Activated CD4-positive, CD25-positive, alpha-beta regulatory T cell treated with anti-CD3 and anti-CD28 coated beads, Interleukin-2, amount 50 U/mL, for 24 hours (primary cell): ENCODE measurements around the gene TCP11.

Experiments used
- ATAC-seq, 2 donors: fragments of 150-1000 bp; cut with Tn5 transposase; one replicate each; pipeline ENCODE4 v1.10.0; 2021; ENCODE audit warnings: mild to moderate bottlenecking in 1 of 2, moderate library complexity in 1 of 2

The TCP11 gene

GRCh38 chr6:35141007-35141655 lies at the start of gene TCP11:
TSS of gene TCP11 (minus strand) at chr6:35141339. CDS start at chr6:35140870, 469 bp downstream.
- ATAC-seq: peak; percentile 41 to 55

- no peak for ATAC-seq
Observed at GRCh38 chr6:35190306-35190705, 49.2 kb upstream of the TCP11 start.

GRCh38 chr6:35188886-35189285 lies 47.7 kb upstream of the TCP11 start:
- ATAC-seq: no peak

GRCh38 chr6:35186571-35186970 lies 45.4 kb upstream of the TCP11 start:
- no peak for ATAC-seq

- no peak for ATAC-seq
Observed at GRCh38 chr6:35185971-35186370, 44.8 kb upstream of the TCP11 start.

- ATAC-seq: no peak
Observed at GRCh38 chr6:35185302-35185681, 44.2 kb upstream of the TCP11 start.

GRCh38 chr6:35184580-35185301 lies 43.6 kb upstream of the TCP11 start:
- no peak for ATAC-seq

- ATAC-seq: no peak
Observed at GRCh38 chr6:35183935-35184334, 42.8 kb upstream of the TCP11 start.

- ATAC-seq: no peak
Observed at GRCh38 chr6:35183281-35183680, 42.1 kb upstream of the TCP11 start.

GRCh38 chr6:35181933-35182612 lies 40.9 kb upstream of the TCP11 start:
- ATAC-seq: no peak

- no peak for ATAC-seq
Observed at GRCh38 chr6:35181308-35181932, 40.3 kb upstream of the TCP11 start.

GRCh38 chr6:35179901-35180535 lies 38.9 kb upstream of the TCP11 start:
- no peak for ATAC-seq

- no peak for ATAC-seq
Observed at GRCh38 chr6:35178932-35179832, 38.0 kb upstream of the TCP11 start.

GRCh38 chr6:35178012-35178411 lies 36.9 kb upstream of the TCP11 start:
- no peak for ATAC-seq

- no peak for ATAC-seq
Observed at GRCh38 chr6:35177596-35177995, 36.5 kb upstream of the TCP11 start.

- no peak for ATAC-seq
Observed at GRCh38 chr6:35177157-35177556, 36.0 kb upstream of the TCP11 start.

GRCh38 chr6:35176301-35177024 lies 35.3 kb upstream of the TCP11 start:
- no peak for ATAC-seq

GRCh38 chr6:35174501-35174900 lies 33.4 kb upstream of the TCP11 start:
- no peak for ATAC-seq

- ATAC-seq: no peak
Observed at GRCh38 chr6:35174088-35174434, 32.9 kb upstream of the TCP11 start.

- ATAC-seq: no peak
Observed at GRCh38 chr6:35173427-35174087, 32.4 kb upstream of the TCP11 start.

- ATAC-seq: no peak
Observed at GRCh38 chr6:35173044-35173426, 31.9 kb upstream of the TCP11 start.
